NCI-H2107 (cell line): ENCODE data around the gene C16orf89.
"Not testable (repeated sequence)": the region's sequence is repeated elsewhere in the genome, so short reads cannot be mapped to it uniquely, and the experiment has no call there.

Experiments
- DNase-seq: peaks from one replicate; lab custom pipeline; 2025; lab: John Stamatoyannopoulos, UW

C16orf89 gene, protein sequence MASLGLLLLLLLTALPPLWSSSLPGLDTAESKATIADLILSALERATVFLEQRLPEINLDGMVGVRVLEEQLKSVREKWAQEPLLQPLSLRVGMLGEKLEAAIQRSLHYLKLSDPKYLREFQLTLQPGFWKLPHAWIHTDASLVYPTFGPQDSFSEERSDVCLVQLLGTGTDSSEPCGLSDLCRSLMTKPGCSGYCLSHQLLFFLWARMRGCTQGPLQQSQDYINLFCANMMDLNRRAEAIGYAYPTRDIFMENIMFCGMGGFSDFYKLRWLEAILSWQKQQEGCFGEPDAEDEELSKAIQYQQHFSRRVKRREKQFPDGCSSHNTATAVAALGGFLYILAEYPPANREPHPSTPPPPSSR

DNA sequence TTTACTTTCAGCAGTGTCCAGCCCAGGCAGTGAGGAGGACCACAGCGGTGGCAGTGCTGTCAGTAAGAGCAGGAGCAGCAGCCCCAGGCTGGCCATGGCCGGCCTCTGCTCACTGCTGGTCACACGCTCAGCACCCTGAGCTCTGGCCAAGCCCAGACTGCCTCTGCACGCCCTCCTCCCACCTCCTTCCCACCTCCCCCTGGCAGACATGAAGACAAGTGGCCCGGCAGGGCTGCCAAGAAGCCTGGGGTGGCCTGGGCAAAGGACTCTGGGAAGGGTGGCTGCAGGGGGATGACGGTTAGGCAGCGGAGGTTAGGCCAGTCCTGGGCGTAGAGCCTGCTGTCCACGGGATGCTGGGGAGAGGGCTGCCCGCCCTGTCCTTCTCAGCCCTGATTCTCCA, at the start of gene C16orf89:
Gene C16orf89 (minus strand): TSS at position 144 of the 400 bp plus-strand sequence. CDS start 48 bp downstream, at position 96.
- DNase-seq: no peak

DNA sequence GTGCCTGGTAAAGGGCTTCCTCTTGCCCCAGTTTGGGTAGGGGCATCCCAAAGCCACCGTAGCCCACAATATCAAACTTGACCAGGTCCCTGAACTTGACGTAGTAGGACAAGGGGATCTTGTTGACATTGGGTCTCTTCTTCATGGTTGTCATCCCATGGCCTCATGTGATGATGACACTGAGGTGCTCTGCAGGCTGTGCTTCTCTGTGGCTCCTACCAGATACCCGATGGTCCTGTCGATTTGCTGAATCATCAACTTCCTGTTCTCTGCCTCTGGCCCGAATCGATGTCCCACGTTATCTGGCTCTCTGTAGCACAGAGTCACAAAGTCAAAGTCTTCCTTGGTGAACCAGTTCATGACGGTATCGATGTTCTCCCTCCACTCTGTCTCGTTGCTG, 45.2 kb upstream of the C16orf89 start:
- not testable (repeated sequence) for DNase-seq

DNA sequence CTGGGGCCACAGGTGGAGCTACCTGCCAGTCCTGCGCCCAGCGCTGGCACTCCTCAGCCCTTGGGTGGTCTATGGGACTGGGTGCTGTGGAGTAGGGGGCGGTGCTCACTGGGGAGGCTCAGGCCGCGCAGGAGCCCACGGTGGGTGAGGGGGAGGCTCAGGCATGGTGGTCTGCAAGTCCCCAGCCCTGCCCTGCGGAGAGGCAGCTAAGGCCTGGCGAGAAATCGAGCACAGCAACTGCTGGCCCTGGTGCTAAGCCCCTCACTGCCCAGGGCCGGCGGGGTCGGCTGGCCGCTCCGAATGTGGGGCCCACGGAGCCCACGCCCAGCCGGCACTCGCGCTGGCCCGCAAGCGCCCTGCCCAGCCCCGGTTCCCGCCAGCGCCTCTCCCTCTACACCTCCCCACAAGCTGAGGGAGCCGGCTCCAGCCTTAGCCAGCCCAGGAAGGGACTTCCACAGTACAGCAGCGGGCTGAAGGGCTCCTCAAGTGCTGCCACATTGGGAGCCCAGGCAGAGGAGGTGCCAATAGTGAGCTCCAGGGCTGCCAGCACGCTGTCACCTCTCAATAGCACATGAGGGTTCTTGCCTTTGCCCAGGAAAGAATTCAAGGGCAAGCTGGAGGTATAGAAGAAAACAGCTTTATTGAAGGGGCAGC, 42.9 kb upstream of the C16orf89 start:
- no peak for DNase-seq

DNA sequence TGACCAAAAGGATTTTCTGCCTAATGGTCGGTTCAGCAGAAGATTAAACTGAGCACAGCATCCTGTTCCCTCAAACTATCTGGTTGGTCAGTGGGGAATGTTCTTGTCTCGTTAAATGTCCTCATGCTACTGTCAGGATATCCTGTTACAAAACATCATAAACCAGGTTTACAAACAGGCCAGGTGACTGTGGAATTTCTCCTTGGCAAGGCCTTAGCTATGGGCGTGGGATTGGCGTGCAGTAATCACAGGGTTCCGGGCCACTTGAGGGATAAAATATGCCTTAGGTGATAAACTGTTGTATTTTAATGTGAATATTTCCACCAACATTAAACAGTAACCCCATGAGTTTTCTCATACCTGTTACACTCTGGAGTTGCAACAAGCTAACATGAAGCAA, 39.3 kb upstream of the C16orf89 start:
- DNase-seq: not testable (repeated sequence)

DNA sequence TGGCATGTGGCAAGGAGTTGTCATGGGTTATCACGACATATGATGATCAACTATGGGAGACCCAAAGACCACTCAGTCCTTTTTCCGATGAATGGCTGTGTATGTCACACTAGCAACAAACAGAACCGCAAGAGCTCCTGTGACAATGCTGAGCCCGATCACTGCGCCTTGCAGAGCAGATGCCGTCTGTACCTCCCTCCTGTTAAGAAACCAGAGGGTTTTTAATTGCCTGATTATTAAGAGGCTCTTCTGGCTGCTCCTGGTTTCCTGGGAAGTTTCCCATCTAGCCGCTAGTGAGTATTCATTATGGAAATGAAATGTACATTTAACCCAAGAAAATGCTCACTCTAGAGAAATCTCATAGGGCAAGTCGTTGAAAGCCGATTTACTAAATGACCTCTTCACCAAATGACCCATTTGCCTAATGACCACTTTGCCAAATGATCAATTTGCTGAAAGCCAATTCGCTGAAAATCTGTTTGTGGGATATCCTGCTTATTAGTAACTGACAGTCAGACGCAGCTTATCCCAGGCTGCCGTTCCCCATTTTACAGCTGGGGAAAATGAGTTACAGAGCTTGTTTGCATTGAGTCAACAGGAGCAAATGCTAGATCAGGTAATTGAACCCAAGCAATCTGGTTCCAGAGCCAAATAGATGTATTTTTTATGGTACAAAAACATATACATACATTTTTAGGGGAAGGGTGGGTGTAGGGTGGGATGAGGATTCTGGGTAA, 37.7 kb upstream of the C16orf89 start:
- DNase-seq: not testable (repeated sequence)

DNA sequence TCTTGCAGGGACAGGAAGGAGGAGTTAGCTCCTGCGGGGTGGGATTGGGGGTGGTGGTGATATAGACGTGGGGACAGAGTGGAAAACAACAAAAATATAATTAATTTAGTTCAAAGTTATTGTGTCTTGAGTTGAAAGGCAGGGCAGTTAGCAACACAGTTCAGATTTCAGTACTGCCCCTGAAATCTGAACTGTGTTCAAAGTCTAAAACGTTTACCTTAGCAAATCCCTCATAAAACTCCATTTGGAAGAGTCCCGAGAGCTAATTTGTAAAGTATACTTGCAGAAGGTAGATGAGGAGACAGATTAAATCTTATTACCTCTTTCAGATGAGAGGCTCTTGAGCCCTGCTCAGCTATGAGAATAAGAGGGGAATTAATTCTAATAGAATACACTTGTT, 33.4 kb upstream of the C16orf89 start:
- DNase-seq: not testable (repeated sequence)

DNA sequence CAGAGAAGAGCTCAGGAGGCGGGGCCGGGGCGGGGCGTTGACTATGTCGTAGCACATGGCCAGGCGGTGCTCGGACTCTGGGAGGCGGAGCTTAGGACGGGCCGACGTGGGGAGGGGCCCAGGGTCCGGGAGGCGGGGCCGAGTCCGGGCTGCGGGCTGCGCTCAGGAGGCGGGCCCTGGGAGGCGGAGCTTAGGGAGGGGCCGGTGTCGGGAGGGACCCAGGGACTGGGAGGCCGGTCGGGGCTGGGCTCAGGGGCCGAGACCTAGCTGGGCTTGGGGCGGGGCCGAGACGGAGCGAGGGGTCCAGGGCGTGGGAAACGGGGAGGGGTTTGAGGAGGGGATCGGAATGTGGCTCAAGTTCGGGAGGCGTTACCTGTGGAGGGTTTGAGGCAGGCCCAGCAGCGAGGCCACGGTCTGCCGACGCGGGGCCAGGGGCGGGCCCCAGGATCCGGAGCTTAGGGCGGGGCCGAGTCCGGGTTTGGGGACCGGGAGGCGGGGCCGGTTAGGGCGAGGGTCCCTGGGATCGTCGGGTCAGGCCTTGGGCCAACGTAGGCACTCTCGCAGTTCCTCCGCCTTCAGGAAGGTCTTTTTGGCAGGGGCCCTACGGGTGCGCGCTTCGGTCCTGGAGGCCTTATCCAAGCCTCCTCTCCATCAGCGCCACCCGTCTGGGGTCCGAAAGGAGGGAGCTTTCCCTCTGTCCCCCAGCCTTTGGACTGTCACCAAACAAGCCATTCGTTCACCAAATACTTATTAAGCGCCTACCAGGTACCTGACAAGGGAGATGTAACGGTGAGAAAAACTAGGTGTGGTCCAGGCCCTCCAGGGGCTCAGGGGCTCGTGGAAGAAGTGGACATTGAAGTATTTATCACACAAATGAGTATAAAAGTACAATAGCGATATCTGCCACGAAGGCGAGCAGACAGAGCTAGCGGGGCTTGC, 32.7 kb upstream of the C16orf89 start:
- DNase-seq: not testable (repeated sequence)

DNA sequence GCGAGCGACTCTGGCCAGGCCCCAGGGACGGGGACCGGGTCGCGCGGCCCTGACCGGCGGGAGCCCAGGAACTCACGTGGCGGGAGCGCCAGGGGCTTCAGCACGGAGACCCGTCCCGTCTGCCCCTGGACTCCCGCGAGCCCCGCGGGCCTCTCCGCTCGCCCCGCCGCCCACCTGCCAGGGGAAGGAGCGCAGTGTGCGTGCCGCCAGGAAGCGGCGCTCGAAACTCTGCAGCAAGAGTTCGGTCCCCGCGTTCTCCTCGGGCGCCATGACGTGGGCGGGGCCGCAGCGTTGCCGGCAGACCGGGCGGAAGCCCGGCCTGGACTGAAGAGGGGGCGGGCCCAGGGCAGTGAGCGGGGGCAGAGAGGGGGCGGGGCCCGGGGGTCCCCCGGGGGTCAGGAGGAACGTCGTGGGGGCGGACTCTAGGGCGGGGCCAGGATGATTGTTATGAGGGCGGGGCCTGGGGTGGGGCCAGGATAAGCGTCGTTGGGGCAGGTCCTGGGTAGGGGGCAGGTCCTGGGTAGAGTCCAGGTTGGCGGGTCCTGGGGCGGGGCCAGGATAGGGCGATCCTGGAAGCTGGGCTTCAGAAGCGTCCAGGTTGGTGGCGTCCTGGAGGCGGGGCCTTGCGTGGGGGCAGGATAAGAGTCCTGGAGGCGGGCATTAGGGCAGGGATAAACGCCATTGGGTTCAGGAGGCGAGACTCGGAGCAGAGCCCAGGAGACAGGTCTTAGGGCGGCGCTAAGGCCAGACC, 31.9 kb upstream of the C16orf89 start, which contains the start of gene EEF2KMT:
Gene EEF2KMT (minus strand): TSS at position 326 of the 751 bp plus-strand sequence. CDS start 56 bp downstream, at position 270.
- peak; percentile 92 for DNase-seq

DNA sequence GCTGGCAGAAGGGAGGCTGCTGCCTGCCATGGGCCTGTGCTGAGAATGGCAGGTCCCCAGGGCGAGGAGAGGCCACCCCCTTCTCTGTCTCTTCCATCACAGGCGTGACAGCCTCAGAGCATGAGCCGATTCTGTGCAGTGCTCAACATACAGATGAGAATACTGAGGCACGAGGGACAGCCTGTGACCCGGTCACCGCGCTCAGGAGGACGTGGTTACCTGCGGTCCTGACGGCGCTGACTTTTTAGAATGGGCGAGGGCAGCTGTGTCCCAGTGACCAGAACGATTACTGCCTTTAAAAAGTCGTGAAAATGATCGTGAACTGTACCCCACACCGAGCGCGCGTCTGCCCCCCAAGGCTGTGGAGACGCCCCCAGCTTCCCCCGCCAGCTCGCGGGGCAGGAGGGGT, 31.3 kb upstream of the C16orf89 start:
- DNase-seq: not testable (repeated sequence)

DNA sequence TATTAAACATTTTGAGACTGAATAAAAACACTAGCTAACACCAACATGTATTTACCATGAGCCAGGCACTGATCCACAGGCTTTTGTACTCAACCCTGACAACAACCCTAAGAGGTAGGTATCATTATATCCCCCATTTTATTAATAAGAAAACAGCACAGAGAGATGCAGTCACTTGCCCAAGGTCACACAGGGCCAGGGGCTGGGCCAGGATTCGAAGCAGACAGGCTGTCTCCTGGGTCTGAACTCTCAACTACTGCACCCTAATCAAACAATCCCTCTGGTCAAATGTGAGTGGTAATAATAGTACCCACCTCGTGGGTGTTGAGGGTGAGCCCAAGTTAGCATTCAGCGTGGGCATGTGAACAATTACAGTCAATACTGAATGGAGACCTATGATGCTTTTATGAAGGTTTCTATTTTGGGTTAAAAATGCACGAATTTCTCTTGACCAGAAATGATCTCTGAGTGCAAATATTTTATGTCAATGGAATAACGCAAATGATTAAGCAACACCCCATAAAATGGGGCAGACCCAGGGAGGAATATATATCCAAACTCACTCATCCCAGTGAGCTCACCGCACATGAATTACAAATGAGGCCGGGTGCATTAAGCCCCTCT, 30.8 kb upstream of the C16orf89 start:
- DNase-seq: not testable (repeated sequence)

DNA sequence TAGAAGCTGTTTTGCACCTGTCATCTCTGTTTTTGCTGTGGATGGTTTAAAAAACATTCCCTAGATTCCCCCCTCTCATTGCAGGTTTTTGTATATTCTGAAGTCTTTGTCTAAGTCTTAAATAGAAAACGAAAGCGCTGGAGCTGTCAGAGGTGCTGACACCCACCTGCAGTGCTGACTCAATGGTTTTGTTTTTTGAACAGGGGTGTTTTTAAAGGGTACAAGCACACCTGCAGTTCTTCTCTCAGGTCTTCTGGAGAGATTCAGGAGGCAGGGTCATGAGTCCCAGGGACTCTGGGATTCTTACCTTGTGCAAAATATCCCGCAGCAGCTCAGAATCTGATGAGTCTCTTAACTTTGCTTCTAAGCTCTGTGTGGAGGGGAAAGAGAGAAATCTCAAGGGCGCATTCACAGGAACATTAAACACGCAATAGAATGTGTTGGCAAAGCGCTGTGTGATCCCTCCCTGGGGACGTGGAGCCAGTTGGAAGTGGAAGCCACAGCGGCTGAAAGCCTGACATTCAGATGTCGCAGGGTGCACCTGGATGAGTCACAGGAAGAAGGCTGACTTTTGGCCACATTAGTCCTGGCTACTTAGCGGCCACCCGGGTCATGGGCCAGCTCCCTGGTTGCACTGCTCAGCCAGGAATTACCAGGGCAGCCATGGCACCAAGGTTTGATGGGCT, 29.5 kb upstream of the C16orf89 start:
- DNase-seq: not testable (repeated sequence)

DNA sequence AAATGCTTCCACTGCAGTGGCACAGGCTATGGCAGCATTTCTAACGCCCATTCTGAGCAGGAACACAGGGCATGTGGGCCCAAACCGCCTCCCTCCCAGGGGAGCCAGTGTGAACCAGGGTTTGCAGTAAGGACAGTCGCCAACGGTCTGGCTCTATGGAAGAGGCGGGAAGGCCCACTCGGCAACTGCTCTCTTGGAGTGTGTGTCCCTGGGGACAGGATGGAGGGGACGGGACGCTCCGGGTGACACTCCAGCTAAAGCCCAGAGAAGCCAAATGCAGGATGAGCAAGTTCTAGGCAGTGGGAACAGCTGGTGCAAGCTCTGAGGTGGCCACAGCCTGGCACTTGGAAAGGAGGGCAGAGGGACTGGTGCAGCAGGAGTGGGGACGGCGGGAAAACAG, 28.0 kb upstream of the C16orf89 start:
- not testable (repeated sequence) for DNase-seq

DNA sequence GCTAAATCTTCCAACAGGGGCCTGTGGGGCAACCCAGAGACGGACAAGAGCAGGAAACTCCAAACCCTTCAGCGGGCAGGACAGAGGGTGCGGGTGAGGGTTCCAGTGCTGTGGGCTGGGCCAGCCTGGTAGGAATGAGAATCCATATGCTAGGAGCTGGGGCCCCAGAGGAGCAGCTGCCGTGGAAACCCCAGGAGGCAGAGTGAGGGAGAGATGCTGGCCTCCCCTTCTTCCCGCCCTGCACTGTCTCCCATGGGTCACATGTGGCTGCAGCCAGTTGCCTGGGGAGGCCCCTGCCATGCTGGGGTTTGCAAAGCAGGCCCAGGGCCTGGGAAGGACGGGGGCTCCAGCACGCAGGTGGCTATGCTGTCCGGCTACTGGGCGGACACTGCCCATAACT, 27.3 kb upstream of the C16orf89 start:
- not testable (repeated sequence) for DNase-seq

DNA sequence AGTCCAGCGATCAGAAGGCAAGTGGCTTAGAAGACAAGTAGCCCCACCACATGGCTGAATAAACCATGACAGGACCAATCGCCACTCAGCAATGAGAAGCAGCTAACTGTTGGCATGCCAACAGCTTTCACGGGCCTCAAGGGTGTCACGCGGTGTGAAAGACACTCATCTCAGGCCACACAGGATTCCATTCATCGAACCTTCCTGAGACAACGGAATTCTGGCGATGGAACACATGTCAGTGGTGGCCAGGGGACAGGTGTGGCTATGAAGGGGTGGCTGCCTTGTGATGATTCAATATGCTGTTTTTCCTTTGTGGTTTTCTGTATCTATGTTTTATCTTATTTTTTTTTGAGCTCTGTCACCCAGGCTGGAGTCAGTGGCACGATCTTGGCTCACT, 24.8 kb upstream of the C16orf89 start:
- DNase-seq: not testable (repeated sequence)

DNA sequence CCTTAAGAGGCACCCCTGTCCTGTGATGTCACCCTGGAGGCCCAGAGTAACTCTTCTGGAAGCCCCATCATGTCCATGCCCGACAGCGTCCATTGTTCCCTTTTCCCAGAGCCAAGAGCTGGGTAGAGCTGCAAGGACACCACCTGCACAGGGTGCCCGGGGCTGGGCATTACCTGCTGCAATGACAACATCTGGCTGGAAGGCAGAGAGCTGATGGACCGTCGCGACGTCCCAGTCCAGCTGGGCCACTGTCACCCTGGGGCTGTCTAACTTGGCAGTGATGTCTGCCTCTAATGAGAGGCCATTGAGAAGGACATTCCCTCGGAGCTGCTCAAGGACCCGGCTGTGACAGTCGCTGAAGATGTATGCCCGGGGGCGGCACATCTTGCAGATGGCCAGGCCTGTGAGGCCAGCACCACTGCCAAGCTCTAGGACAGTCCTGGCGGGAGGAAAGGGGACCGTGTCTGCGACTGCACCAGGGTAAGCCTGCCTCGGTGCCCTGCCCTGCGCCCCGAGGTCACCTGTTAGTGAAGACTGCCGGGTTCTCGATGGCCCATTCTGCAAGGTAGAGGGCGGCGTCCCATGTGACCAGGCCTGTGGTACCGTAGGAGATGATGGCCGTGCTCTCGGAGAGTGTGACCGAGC, 24.3 kb upstream of the C16orf89 start:
- not testable (repeated sequence) for DNase-seq

DNA sequence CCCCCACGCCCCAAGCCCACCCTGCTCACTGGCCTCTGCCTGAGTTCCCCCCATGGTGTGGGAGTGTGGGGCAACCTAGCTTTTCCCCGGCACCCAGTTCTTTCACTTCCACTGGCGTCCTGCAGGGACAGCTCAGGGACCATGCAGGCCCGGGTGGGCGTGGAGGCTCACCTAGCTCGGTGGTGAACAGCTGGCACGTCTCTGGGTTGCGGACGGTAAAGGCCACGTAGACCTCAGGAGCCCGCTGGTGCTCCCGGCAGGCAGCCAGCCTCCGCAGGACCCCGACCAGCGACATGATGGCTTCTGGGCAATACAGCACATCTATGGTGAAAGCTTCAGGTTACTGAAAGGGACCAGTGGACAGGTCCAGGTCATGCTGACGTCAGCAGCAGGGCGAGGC, 23.2 kb upstream of the C16orf89 start:
- not testable (repeated sequence) for DNase-seq

DNA sequence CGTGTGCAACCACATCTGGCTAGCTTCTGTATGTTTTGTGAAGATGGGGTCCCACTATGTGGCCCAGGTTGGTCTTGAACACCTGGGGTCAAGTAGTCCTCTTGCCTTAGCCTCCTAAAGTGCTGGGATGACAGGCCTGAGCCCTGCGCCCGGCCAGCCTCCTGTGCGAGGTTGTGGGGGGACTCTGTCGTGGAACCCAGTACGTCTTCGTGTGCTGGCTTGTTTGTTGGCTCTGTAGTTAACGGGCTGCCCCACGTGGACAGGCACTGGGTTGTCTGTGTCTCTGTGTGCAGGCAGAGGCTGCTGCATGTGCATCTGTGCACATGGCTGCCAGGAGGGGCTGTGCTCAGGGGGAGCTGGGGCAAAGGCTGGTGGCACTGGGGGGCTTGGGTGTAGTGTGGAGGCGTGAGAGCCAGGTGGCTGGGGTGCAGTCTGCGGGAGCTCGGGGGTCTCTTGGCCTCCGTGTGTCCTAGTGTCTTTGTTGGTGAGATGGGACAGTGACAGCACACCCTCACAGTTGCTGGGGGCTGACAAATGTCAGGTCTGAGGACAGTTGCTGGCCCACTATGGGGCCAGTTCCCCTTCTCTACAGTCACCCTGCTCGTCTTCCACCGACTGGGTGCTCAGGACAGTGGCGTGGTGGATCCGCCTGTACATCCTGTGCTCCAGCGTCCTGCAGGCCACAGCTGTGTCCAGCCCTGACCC, 22.5 kb upstream of the C16orf89 start:
- not testable (repeated sequence) for DNase-seq

DNA sequence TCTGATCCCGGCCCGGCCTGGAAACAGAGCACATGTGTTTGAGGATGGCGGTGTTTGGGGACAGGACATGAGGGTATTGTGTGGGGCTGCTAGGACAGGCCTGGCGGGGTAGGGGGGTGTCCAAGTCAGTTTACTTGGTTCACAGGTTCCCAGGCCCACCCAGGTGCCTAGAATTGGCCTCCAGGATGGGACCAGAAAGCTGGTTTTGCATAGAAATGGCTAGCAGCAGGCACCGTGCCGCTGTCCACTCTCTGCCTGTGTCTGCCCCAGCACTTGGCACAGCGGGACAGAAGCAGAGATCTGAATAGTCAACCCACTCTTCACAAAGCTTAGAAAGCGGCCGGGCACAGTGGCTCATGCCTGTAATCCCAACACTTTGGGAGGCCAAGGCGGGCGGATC, 20.0 kb upstream of the C16orf89 start:
- not testable (repeated sequence) for DNase-seq
